ENCODE measurements around the gene RGS3.
A peak's percentile ranks its signal among the peaks of the same experiment; 100 is the strongest.

Gene RGS3

DNA sequence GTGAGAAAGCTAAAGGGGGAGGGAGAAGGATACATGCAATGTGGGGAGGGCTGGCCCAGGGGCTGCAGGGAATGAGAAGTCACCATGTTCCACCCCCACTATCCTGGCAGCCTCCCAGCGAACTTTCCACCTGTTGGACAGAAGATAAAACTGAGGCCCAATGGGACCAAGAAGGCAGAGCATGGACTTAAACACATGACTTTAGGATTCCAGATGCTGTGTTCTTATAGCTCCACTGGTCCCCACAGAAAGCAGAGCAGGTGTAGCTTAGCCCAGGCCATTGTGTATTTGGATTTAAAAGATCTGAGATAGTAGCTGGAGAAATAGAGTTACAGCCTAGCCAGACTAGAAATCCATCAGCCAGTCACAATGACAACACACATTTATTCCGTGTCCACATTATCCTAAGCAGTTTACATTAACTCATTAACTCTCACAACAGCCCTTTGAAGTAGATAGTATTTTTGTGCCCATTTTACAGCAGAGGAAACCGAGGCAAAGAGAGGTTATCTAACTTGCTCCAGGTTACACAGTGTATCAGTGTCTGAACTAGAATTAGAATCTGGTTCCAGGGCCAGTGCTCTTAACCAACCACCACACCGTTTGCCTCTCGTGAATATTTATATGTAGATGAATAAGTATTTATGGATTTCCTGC is 121.0 kb downstream of the RGS3 start:
- no peak overlapping the region for H2AK5ac ChIP-seq (ENCODE audit: low read length, severe bottlenecking)
- H3K23ac ChIP-seq (ENCODE audit: low read length in 2 of 2), result no peak overlapping the region
- no peak overlapping the region for H3K18ac ChIP-seq (ENCODE audit: low read depth in 1 of 2, low read length in 2 of 2)
- no peak overlapping the region for H3K27ac ChIP-seq (ENCODE audit: low read length, poor library complexity, severe bottlenecking)
- no peak overlapping the region for H3K4me2 ChIP-seq (ENCODE audit: low read length, poor library complexity, severe bottlenecking)
- H2BK5ac ChIP-seq (ENCODE audit: low read depth, low read length, poor library complexity, severe bottlenecking), result no peak overlapping the region
- no peak overlapping the region for H2BK120ac ChIP-seq (ENCODE audit: low read depth, low read length)
- no peak overlapping the region for H3K4me3 ChIP-seq (ENCODE audit: insufficient read depth in 1 of 2, low read depth in 1 of 2, low read length in 2 of 2)
- no peak overlapping the region for H4K91ac ChIP-seq (ENCODE audit: low read length)
- DNase-seq, result no peak
- H3K9me3 ChIP-seq (ENCODE audit: control insufficient read depth, low read length), result no peaks in the 10 kb centered on the region
- no peaks in the 10 kb centered on the region for H3K27me3 ChIP-seq (ENCODE audit: control insufficient read depth in 1 of 2, insufficient read depth in 1 of 2, low read length in 2 of 2)
- H2BK15ac ChIP-seq (ENCODE audit: low read depth, poor library complexity, severe bottlenecking), result no peak overlapping the region
- no peak overlapping the region for H2AFZ ChIP-seq (ENCODE audit: low read depth, low read length)
- H2BK12ac ChIP-seq (ENCODE audit: low read length in 2 of 2), result no peak overlapping the region
- no peak overlapping the region for H3K4ac ChIP-seq (ENCODE audit: low read depth in 1 of 2, low read length in 2 of 2)
- WGBS, result 99% methylated on average over 4 of the region's 5 CpGs
- no peak overlapping the region for H4K8ac ChIP-seq (ENCODE audit: low read length)
- H3K36me3 ChIP-seq (ENCODE audit: control insufficient read depth in 1 of 2, insufficient read depth in 2 of 2, low read depth in 1 of 2, low read length in 2 of 2), result peaks cover 10 to 52% of the 10 kb centered on the region in 2 experiments
- H3K14ac ChIP-seq (ENCODE audit: low read length in 2 of 2), result no peak overlapping the region
- peaks cover 37% of the 10 kb centered on the region for H3K4me1 ChIP-seq (ENCODE audit: control insufficient read depth, insufficient read depth, low read depth, low read length)
- no peak overlapping the region for H3K9ac ChIP-seq (ENCODE audit: low read length)
- peaks cover 48% of the 10 kb centered on the region for H3K79me1 ChIP-seq (replicated peaks; ENCODE audit: low read length, poor library complexity, severe bottlenecking)

DNA sequence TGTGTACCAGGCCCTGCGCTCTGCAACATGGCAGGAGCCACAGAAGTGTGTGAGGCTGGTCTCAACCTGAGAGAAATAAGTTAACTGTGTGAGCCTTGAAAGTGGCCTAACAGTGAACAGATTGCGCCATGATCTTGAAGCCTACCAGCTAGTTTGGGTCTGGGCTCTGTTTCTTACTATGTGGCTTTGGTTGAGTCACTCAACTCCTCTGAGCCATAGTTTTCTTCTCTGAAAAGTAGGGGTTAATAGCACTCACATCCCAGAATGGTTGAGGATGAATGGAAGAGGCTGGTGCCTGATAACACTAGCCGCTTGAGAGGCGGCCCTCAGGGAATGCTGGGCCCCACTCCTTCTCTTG is 121.5 kb downstream of the RGS3 start:
- no peak overlapping the region for H3K27ac ChIP-seq (ENCODE audit: low read length, poor library complexity, severe bottlenecking)
- no peak overlapping the region for H3K9ac ChIP-seq (ENCODE audit: low read length)
- no peak overlapping the region for H2BK15ac ChIP-seq (ENCODE audit: low read depth, poor library complexity, severe bottlenecking)
- no peak overlapping the region for H3K23ac ChIP-seq (ENCODE audit: low read length in 2 of 2)
- H2AK5ac ChIP-seq (ENCODE audit: low read length, severe bottlenecking), result no peak overlapping the region
- no peak overlapping the region for H2BK12ac ChIP-seq (ENCODE audit: low read length in 2 of 2)
- no peak overlapping the region for H4K91ac ChIP-seq (ENCODE audit: low read length)
- no peak overlapping the region for H2BK5ac ChIP-seq (ENCODE audit: low read depth, low read length, poor library complexity, severe bottlenecking)
- no peak overlapping the region for H4K8ac ChIP-seq (ENCODE audit: low read length)
- H3K14ac ChIP-seq (ENCODE audit: low read length in 2 of 2), result no peak overlapping the region
- H2AFZ ChIP-seq (ENCODE audit: low read depth, low read length), result no peak overlapping the region
- H3K4me2 ChIP-seq (ENCODE audit: low read length, poor library complexity, severe bottlenecking), result no peak overlapping the region
- no peak for DNase-seq
- H3K36me3 ChIP-seq (ENCODE audit: control insufficient read depth in 1 of 2, insufficient read depth in 2 of 2, low read depth in 1 of 2, low read length in 2 of 2), result peaks cover 10 to 53% of the 10 kb centered on the region in 2 experiments
- no peaks in the 10 kb centered on the region for H3K9me3 ChIP-seq (ENCODE audit: control insufficient read depth, low read length)
- no peak overlapping the region for H3K4me3 ChIP-seq (ENCODE audit: insufficient read depth in 1 of 2, low read depth in 1 of 2, low read length in 2 of 2)
- H3K27me3 ChIP-seq (ENCODE audit: control insufficient read depth in 1 of 2, insufficient read depth in 1 of 2, low read length in 2 of 2), result no peaks in the 10 kb centered on the region
- peaks cover 32% of the 10 kb centered on the region for H3K4me1 ChIP-seq (ENCODE audit: control insufficient read depth, insufficient read depth, low read depth, low read length)
- WGBS, result 97% methylated on average over 4 of the region's 4 CpGs
- H3K18ac ChIP-seq (ENCODE audit: low read depth in 1 of 2, low read length in 2 of 2), result no peak overlapping the region
- no peak overlapping the region for H2BK120ac ChIP-seq (ENCODE audit: low read depth, low read length)
- peaks cover 48% of the 10 kb centered on the region for H3K79me1 ChIP-seq (replicated peaks; ENCODE audit: low read length, poor library complexity, severe bottlenecking)
- H3K4ac ChIP-seq (ENCODE audit: low read depth in 1 of 2, low read length in 2 of 2), result no peak overlapping the region

- no peak overlapping the region for H3K14ac ChIP-seq (ENCODE audit: low read length in 2 of 2)
- H3K4me1 ChIP-seq (ENCODE audit: control insufficient read depth, insufficient read depth, low read depth, low read length), result peaks cover 29% of the 10 kb centered on the region
- no peak overlapping the region for H3K23ac ChIP-seq (ENCODE audit: low read length in 2 of 2)
- H4K91ac ChIP-seq (ENCODE audit: low read length), result no peak overlapping the region
- DNase-seq, result no peak
- H2BK15ac ChIP-seq (ENCODE audit: low read depth, poor library complexity, severe bottlenecking), result no peak overlapping the region
- H3K36me3 ChIP-seq (ENCODE audit: control insufficient read depth in 1 of 2, insufficient read depth in 2 of 2, low read depth in 1 of 2, low read length in 2 of 2), result peaks cover 10 to 53% of the 10 kb centered on the region in 2 experiments
- no peak overlapping the region for H3K18ac ChIP-seq (ENCODE audit: low read depth in 1 of 2, low read length in 2 of 2)
- no peak overlapping the region for H3K4me2 ChIP-seq (ENCODE audit: low read length, poor library complexity, severe bottlenecking)
- H3K4ac ChIP-seq (ENCODE audit: low read depth in 1 of 2, low read length in 2 of 2), result no peak overlapping the region
- no peaks in the 10 kb centered on the region for H3K9me3 ChIP-seq (ENCODE audit: control insufficient read depth, low read length)
- no peak overlapping the region for H2AFZ ChIP-seq (ENCODE audit: low read depth, low read length)
- no peak overlapping the region for H2AK5ac ChIP-seq (ENCODE audit: low read length, severe bottlenecking)
- H3K27me3 ChIP-seq (ENCODE audit: control insufficient read depth in 1 of 2, insufficient read depth in 1 of 2, low read length in 2 of 2), result no peaks in the 10 kb centered on the region
- no peak overlapping the region for H4K8ac ChIP-seq (ENCODE audit: low read length)
- H2BK12ac ChIP-seq (ENCODE audit: low read length in 2 of 2), result no peak overlapping the region
- no peak overlapping the region for H3K27ac ChIP-seq (ENCODE audit: low read length, poor library complexity, severe bottlenecking)
- H2BK5ac ChIP-seq (ENCODE audit: low read depth, low read length, poor library complexity, severe bottlenecking), result no peak overlapping the region
- no peak overlapping the region for H2BK120ac ChIP-seq (ENCODE audit: low read depth, low read length)
- no peak overlapping the region for H3K4me3 ChIP-seq (ENCODE audit: insufficient read depth in 1 of 2, low read depth in 1 of 2, low read length in 2 of 2)
- peaks cover 48% of the 10 kb centered on the region for H3K79me1 ChIP-seq (replicated peaks; ENCODE audit: low read length, poor library complexity, severe bottlenecking)
- WGBS, result 90% methylated on average over 2 of the region's 2 CpGs
- H3K9ac ChIP-seq (ENCODE audit: low read length), result no peak overlapping the region
These were observed 122.0 kb downstream of the RGS3 start for GRCh38 chr9:113585555-113585954.

- H2AK5ac ChIP-seq (ENCODE audit: low read length, severe bottlenecking), result no peak overlapping the region
- H2BK5ac ChIP-seq (ENCODE audit: low read depth, low read length, poor library complexity, severe bottlenecking), result no peak overlapping the region
These were observed 124.0 kb downstream of the RGS3 start for GRCh38 chr9:113587471-113588031.

More at GRCh38 chr9:113587471-113588031, 124.0 kb downstream of the RGS3 start:
- H3K18ac ChIP-seq (ENCODE audit: low read depth in 1 of 2, low read length in 2 of 2), result peak overlapping the region in 1 of 2 experiments; percentile 37
- no peak overlapping the region for H2BK120ac ChIP-seq (ENCODE audit: low read depth, low read length)
- WGBS, result 73% methylated on average over 14 of the region's 14 CpGs
- peaks cover 15% of the 10 kb centered on the region for H3K4me1 ChIP-seq (ENCODE audit: control insufficient read depth, insufficient read depth, low read depth, low read length)
- H3K23ac ChIP-seq (ENCODE audit: low read length in 2 of 2), result no peak overlapping the region
- DNase-seq, result peak; percentile 49
- H3K4me2 ChIP-seq (ENCODE audit: low read length, poor library complexity, severe bottlenecking), result no peak overlapping the region
- H3K27me3 ChIP-seq (ENCODE audit: control insufficient read depth in 1 of 2, insufficient read depth in 1 of 2, low read length in 2 of 2), result no peaks in the 10 kb centered on the region
- H4K8ac ChIP-seq (ENCODE audit: low read length), result no peak overlapping the region
- H3K9me3 ChIP-seq (ENCODE audit: control insufficient read depth, low read length), result no peaks in the 10 kb centered on the region
- H2BK15ac ChIP-seq (ENCODE audit: low read depth, poor library complexity, severe bottlenecking), result peak overlapping the region; percentile 19
- H3K4ac ChIP-seq (ENCODE audit: low read depth in 1 of 2, low read length in 2 of 2), result peak overlapping the region; percentile 0 to 10
- H3K27ac ChIP-seq (ENCODE audit: low read length, poor library complexity, severe bottlenecking), result no peak overlapping the region
- H3K9ac ChIP-seq (ENCODE audit: low read length), result no peak overlapping the region
- H2AFZ ChIP-seq (ENCODE audit: low read depth, low read length), result no peak overlapping the region
- H3K36me3 ChIP-seq (ENCODE audit: control insufficient read depth in 1 of 2, insufficient read depth in 2 of 2, low read depth in 1 of 2, low read length in 2 of 2), result peaks cover 10 to 60% of the 10 kb centered on the region in 2 experiments
- H4K91ac ChIP-seq (ENCODE audit: low read length), result no peak overlapping the region
- H2BK12ac ChIP-seq (ENCODE audit: low read length in 2 of 2), result peak overlapping the region; percentile 49 to 57
- H3K4me3 ChIP-seq (ENCODE audit: insufficient read depth in 1 of 2, low read depth in 1 of 2, low read length in 2 of 2), result no peak overlapping the region
- no peak overlapping the region for H3K14ac ChIP-seq (ENCODE audit: low read length in 2 of 2)
- peaks cover 52% of the 10 kb centered on the region for H3K79me1 ChIP-seq (replicated peaks; ENCODE audit: low read length, poor library complexity, severe bottlenecking)

Measured in mesenchymal stem cell (in vitro differentiated cells and primary cell).